ENCODE measurements around the gene JTB.

The JTB gene

GRCh38 chr1:153968408-153968807 lies 9.1 kb downstream of the JTB start:
- DNase-seq (ENCODE audit: low spot score) = no peak
- Mint-ChIP-seq H3K27me3 (ENCODE audit: low read depth) (no peaks in the 10 kb centered on the region), H3K4me1 (ENCODE audit: low read depth) (peaks cover 52% of the 10 kb centered on the region), H3K4me3 (peak overlapping the region; percentile 90), H3K9me3 (no peaks in the 10 kb centered on the region), H3K27ac (peak overlapping the region; percentile 88), H3K36me3 (ENCODE audit: low read depth) (peaks cover 19% of the 10 kb centered on the region)

DNA sequence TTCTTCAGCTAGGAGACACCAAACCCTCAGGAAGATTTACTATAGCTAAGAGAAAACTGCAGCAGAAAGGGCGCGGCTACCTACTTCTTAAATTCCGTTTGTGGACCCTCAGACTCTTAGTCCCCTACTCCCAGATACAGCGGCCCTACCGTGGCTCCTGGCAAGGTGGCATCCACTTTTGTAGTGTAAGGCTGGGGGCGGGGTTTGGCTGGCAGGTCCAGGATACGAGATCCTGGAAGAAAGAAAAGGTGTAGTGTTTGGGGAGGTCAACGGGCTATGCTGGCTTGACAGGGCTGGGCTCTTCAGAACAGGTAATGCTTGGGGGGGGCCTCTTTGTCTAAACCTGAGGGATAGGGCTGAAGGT lies 9.5 kb downstream of the JTB start:
- H3K4me1 Mint-ChIP-seq (ENCODE audit: low read depth) = peaks cover 52% of the 10 kb centered on the region
- no peak for DNase-seq (ENCODE audit: low spot score)
- H3K27me3 Mint-ChIP-seq (ENCODE audit: low read depth) = no peaks in the 10 kb centered on the region
- H3K4me3 Mint-ChIP-seq = peak overlapping the region; percentile 90
- peak overlapping the region; percentile 88 for H3K27ac Mint-ChIP-seq
- peaks cover 18% of the 10 kb centered on the region for H3K36me3 Mint-ChIP-seq (ENCODE audit: low read depth)
- H3K9me3 Mint-ChIP-seq = no peaks in the 10 kb centered on the region

GRCh38 chr1:153967107-153967999 lies 10.1 kb downstream of the JTB start, which contains the start of gene CREB3L4:
Gene CREB3L4, plus strand, starts transcription at chr1:153967902. Its CDS starts 624 bp downstream, at chr1:153968526.
- Mint-ChIP-seq H3K27me3 (ENCODE audit: low read depth) (no peaks in the 10 kb centered on the region), H3K4me1 (ENCODE audit: low read depth) (peaks cover 51% of the 10 kb centered on the region), H3K36me3 (ENCODE audit: low read depth) (peaks cover 15% of the 10 kb centered on the region), H3K27ac (peak within 1 kb of the TSS; percentile 88), H3K9me3 (no peaks in the 10 kb centered on the region), H3K4me3 (peak within 1 kb of the TSS; percentile 90)
- DNase-seq (ENCODE audit: low spot score) = peak; percentile 87

DNA sequence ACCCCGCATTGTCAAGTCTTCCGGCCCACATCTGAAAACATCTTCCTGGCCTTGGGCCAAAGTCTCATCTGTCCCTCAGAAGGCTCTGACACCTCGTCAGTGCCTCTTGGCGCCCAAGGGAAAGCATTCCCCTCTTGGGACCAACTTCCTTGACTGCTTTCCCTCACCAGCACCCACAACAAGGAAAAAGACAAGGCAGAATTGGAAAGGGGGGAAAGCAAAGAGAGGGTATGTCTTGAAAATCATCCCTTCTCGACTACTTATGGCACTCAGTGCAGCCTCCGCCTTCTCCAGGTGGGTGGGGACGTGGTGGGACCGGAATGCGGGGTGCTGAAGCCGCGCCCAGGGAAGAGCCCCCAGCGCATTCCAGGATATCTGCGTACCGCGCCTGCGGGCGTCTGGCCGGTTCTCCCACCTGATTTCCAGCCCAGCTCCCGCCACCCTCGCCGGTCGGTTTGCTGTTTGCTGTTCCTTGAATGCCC lies 13.6 kb downstream of the JTB start:
- H3K36me3 Mint-ChIP-seq (ENCODE audit: low read depth) = peaks cover 17% of the 10 kb centered on the region
- no peaks in the 10 kb centered on the region for H3K27me3 Mint-ChIP-seq (ENCODE audit: low read depth)
- H3K27ac Mint-ChIP-seq = peak overlapping the region; percentile 87
- DNase-seq (ENCODE audit: low spot score) = no peak
- H3K4me1 Mint-ChIP-seq (ENCODE audit: low read depth) = peaks cover 48% of the 10 kb centered on the region
- no peaks in the 10 kb centered on the region for H3K9me3 Mint-ChIP-seq
- peak overlapping the region; percentile 83 for H3K4me3 Mint-ChIP-seq

- no peaks in the 10 kb centered on the region for H3K27me3 Mint-ChIP-seq (ENCODE audit: low read depth)
- H3K27ac Mint-ChIP-seq = peak within 1 kb of the TSS; percentile 87
- peaks cover 47% of the 10 kb centered on the region for H3K4me1 Mint-ChIP-seq (ENCODE audit: low read depth)
- H3K36me3 Mint-ChIP-seq (ENCODE audit: low read depth) = peaks cover 19% of the 10 kb centered on the region
- peak within 1 kb of the TSS; percentile 83 for H3K4me3 Mint-ChIP-seq
- DNase-seq (ENCODE audit: low spot score) = peak; percentile 94
- no peaks in the 10 kb centered on the region for H3K9me3 Mint-ChIP-seq
Observed at GRCh38 chr1:153963030-153963849, 14.2 kb downstream of the JTB start, which contains the start of gene SLC39A1. Gene SLC39A1, minus strand, starts transcription at chr1:153963537. Its CDS starts 822 bp downstream, at chr1:153962715.

- peaks cover 19% of the 10 kb centered on the region for H3K36me3 Mint-ChIP-seq (ENCODE audit: low read depth)
- no peaks in the 10 kb centered on the region for H3K9me3 Mint-ChIP-seq
- peaks cover 42% of the 10 kb centered on the region for H3K4me1 Mint-ChIP-seq (ENCODE audit: low read depth)
- H3K27me3 Mint-ChIP-seq (ENCODE audit: low read depth) = no peaks in the 10 kb centered on the region
- peak overlapping the region; percentile 27 for H3K27ac Mint-ChIP-seq
- DNase-seq (ENCODE audit: low spot score) = no peak
- peak overlapping the region; percentile 83 for H3K4me3 Mint-ChIP-seq
Observed at GRCh38 chr1:153962088-153963029, 15.1 kb downstream of the JTB start.

GRCh38 chr1:153961421-153961820 lies 16.1 kb downstream of the JTB start:
- H3K36me3 Mint-ChIP-seq (ENCODE audit: low read depth) = peaks cover 20% of the 10 kb centered on the region

DNA sequence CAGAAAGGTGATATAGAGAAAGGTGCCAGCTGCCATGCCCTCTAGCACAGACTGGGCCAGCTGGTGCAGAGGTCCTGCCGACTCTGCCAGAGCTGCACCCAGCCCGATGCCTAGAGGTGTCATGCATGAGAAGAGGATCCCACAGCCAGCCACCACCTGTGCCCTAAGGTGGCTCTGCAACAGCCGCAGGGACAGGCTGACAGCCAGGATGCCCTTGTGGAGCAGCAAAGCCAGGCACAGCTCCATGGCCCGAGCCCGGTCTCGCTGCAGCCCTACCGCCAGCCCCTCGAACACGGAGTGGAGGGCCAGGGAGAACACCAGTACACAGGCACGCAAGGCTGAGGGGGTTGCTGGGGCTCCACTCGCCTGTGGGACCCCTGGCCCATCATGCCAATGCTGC lies 17.3 kb downstream of the JTB start:
- Mint-ChIP-seq H3K4me3 (no peak overlapping the region), H3K4me1 (ENCODE audit: low read depth) (peaks cover 45% of the 10 kb centered on the region), H3K36me3 (ENCODE audit: low read depth) (peaks cover 18% of the 10 kb centered on the region), H3K27ac (peak overlapping the region; percentile 59), H3K27me3 (ENCODE audit: low read depth) (no peaks in the 10 kb centered on the region), H3K9me3 (no peaks in the 10 kb centered on the region)
- DNase-seq (ENCODE audit: low spot score) = no peak

More at GRCh38 chr1:153961421-153961820, 16.1 kb downstream of the JTB start:
- peaks cover 44% of the 10 kb centered on the region for H3K4me1 Mint-ChIP-seq (ENCODE audit: low read depth)
- H3K27ac Mint-ChIP-seq = peak overlapping the region; percentile 11
- no peaks in the 10 kb centered on the region for H3K9me3 Mint-ChIP-seq
- H3K4me3 Mint-ChIP-seq = peak overlapping the region; percentile 83
- H3K27me3 Mint-ChIP-seq (ENCODE audit: low read depth) = no peaks in the 10 kb centered on the region
- DNase-seq (ENCODE audit: low spot score) = no peak

GRCh38 chr1:153959454-153959853 lies 18.0 kb downstream of the JTB start:
- no peaks in the 10 kb centered on the region for H3K9me3 Mint-ChIP-seq
- H3K27ac Mint-ChIP-seq = no peak overlapping the region
- H3K4me3 Mint-ChIP-seq = no peak overlapping the region
- peaks cover 20% of the 10 kb centered on the region for H3K36me3 Mint-ChIP-seq (ENCODE audit: low read depth)
- H3K4me1 Mint-ChIP-seq (ENCODE audit: low read depth) = peaks cover 46% of the 10 kb centered on the region
- no peaks in the 10 kb centered on the region for H3K27me3 Mint-ChIP-seq (ENCODE audit: low read depth)
- no peak for DNase-seq (ENCODE audit: low spot score)

DNA sequence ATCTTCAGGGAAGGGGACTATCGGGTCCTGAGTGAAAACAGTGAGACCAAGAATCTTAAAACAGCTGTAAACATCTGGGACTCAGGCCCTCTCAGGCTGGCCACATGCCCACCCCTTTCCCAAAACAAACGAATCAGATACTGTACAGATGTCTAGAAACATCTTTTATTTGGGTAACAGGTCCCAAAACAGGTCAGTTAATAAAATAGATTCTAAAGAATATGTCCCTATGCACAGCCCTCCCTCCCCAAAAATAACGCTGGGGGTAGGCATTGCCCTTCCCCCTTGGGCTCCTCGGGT lies 18.6 kb downstream of the JTB start:
- Mint-ChIP-seq H3K4me1 (ENCODE audit: low read depth) (peaks cover 48% of the 10 kb centered on the region), H3K9me3 (no peaks in the 10 kb centered on the region), H3K27ac (peak overlapping the region; percentile 95), H3K4me3 (peak overlapping the region; percentile 99), H3K27me3 (ENCODE audit: low read depth) (no peaks in the 10 kb centered on the region), H3K36me3 (ENCODE audit: low read depth) (peaks cover 25% of the 10 kb centered on the region)
- no peak for DNase-seq (ENCODE audit: low spot score)

GRCh38 chr1:153958111-153958960 lies 19.1 kb downstream of the JTB start, which contains the start of gene CRTC2:
Gene CRTC2, minus strand, starts transcription at chr1:153958612. Its CDS starts 115 bp downstream, at chr1:153958497.
- DNase-seq (ENCODE audit: low spot score) = peak; percentile 98
- Mint-ChIP-seq H3K9me3 (no peaks in the 10 kb centered on the region), H3K27me3 (ENCODE audit: low read depth) (no peaks in the 10 kb centered on the region), H3K27ac (peak within 1 kb of the TSS; percentile 95), H3K4me1 (ENCODE audit: low read depth) (peaks cover 44% of the 10 kb centered on the region), H3K36me3 (ENCODE audit: low read depth) (peaks cover 27% of the 10 kb centered on the region), H3K4me3 (peak within 1 kb of the TSS; percentile 99)

DNA sequence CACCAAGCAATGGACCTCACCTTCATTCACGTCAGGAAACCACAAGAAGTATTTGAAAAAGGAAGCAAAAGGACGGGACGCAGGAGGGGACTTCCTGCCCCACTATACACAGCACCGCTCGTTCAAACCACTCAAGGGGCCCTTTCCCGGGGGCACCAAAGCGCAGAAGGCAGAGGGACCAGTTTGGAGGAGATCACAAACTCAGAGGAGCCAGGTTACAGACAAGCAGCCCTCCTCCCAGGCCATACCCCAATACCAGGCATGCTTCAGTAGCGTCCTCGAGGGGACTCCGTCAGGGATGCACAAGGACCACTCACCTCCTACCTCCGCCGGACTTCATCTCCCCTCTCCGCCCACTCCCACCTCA lies 19.7 kb downstream of the JTB start:
- H3K27me3 Mint-ChIP-seq (ENCODE audit: low read depth) = no peaks in the 10 kb centered on the region
- H3K4me3 Mint-ChIP-seq = peak overlapping the region; percentile 99
- H3K4me1 Mint-ChIP-seq (ENCODE audit: low read depth) = peaks cover 44% of the 10 kb centered on the region
- peak; percentile 53 for DNase-seq (ENCODE audit: low spot score)
- H3K36me3 Mint-ChIP-seq (ENCODE audit: low read depth) = peaks cover 30% of the 10 kb centered on the region
- H3K27ac Mint-ChIP-seq = peak overlapping the region; percentile 95
- H3K9me3 Mint-ChIP-seq = no peaks in the 10 kb centered on the region
